Activated CD8-positive, alpha-beta T cell treated with anti-CD3 and anti-CD28 coated beads, Interleukin-2, amount 10 ng/mL, durations not matched to agents 7 days and 5 days (primary cell): ENCODE results near the gene FGFRL1. TPM values are rescaled to one million over a fixed set of nuclear protein-coding genes. Genes with fewer than 3 reads are reported as not detected.

Experiments used
- ATAC-seq: fragments of 150-1000 bp; cut with Tn5 transposase; one replicate; pipeline ENCODE4 v1.10.0; 2021; ENCODE audit warnings: moderate library complexity
- CTCF ChIA-PET: fragments of 350-600 bp; sonication (Branson Sonifier 250); formaldehyde crosslinking; loops from one replicate; lab custom pipeline; 2021; ENCODE audit warnings: antibody characterized with exemption; lab: Charles Lee
- POLR2A ChIA-PET: fragments of 350-600 bp; sonication (Branson Sonifier 250); formaldehyde crosslinking; loops from one replicate; lab custom pipeline; 2021; ENCODE audit warnings: antibody characterized with exemption; lab: Charles Lee
- DNase-seq: peaks from one replicate; pipeline ENCODE4 v3.0.0-alpha.2; 2020
- H3K27ac Mint-ChIP-seq: one replicate; pipeline ENCODE4 v1.8.0; 2021; ENCODE audit warnings: mild to moderate bottlenecking, mixed read lengths
- H3K27me3 Mint-ChIP-seq: one replicate; pipeline ENCODE4 v1.8.0; 2021; ENCODE audit warnings: low read depth, mixed read lengths
- H3K36me3 Mint-ChIP-seq: one replicate; pipeline ENCODE4 v1.8.0; 2021; ENCODE audit warnings: low read depth, mixed read lengths
- H3K4me1 Mint-ChIP-seq: one replicate; pipeline ENCODE4 v1.8.0; 2021; ENCODE audit warnings: low read depth, mixed read lengths
- H3K4me3 Mint-ChIP-seq: one replicate; pipeline ENCODE4 v1.8.0; 2021; ENCODE audit warnings: mild to moderate bottlenecking, mixed read lengths
- H3K9me3 Mint-ChIP-seq: one replicate; pipeline ENCODE4 v1.8.0; 2022; ENCODE audit warnings: mixed read lengths; ENCODE audit not compliant: insufficient read depth
- total RNA-seq, 2 experiments: library from RNA; stranded (reverse); gene quantifications; one replicate each; pipeline ENCODE4 v1.2.3, GENCODE V29; 2021

FGFRL1 gene
- total RNA-seq, 2 experiments from 2014 or later: 8.1 to 10.1 TPM

DNA sequence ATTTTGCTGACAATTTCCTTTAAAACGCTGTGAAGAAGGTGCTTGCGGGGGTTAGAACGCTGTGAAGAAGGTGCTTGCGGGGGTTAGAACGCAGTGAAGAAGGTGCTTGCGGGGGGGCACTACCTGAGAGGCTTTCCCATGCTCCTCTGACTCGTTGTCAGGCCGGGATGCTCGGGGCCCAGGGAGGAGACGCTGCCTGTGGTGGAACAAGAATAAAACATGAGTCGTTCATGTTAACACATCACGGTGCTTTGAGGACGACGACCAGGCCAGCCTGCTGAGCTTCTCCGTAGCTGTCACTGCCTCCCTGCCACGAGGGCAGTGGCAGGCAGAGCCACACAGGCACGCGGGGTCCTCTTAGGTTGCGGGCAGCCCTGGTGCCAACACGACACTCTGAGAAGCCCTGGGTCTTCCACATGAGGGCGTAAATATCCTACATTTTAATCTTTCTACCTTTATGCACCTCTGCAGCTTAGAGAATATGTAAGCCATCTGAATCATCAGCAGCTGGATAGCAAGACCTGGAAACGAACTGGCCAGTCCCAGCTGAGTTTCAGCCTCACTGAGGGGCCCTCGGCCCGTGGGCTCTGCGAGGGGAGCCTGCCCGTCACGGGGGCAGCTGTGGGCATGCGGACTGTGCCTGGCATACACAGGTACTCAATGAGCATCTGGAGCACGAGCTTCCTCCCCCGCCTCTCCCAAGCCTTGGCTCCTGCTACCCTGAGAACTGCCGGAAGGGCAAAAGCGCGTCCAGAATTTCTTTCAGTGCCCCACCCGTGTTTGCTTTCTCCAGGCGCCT lies 47.0 kb downstream of the FGFRL1 start:
- Mint-ChIP-seq H3K36me3 (no peaks in the 10 kb centered on the region), H3K27me3 (peaks cover 11% of the 10 kb centered on the region), H3K27ac (no peak overlapping the region), H3K4me1 (peaks cover 15% of the 10 kb centered on the region), H3K9me3 (no peaks in the 10 kb centered on the region), H3K4me3 (no peak overlapping the region)
- ChIA-PET CTCF (no interaction called here), POLR2A (no interaction called here)
- DNase-seq (no peak), ATAC-seq (no peak)

GRCh38 chr4:1058997-1059665 lies 47.7 kb downstream of the FGFRL1 start:
- H3K9me3 Mint-ChIP-seq: no peaks in the 10 kb centered on the region

GRCh38 chr4:1060121-1060520 lies 48.7 kb downstream of the FGFRL1 start:
- Mint-ChIP-seq H3K27me3 (peaks cover 14% of the 10 kb centered on the region), H3K4me1 (peaks cover 15% of the 10 kb centered on the region), H3K9me3 (no peaks in the 10 kb centered on the region), H3K27ac (no peak overlapping the region), H3K36me3 (no peaks in the 10 kb centered on the region), H3K4me3 (no peak overlapping the region)
- ChIA-PET POLR2A (no interaction called here), CTCF (no interaction called here)
- DNase-seq: no peak
- no peak for ATAC-seq

More at GRCh38 chr4:1058997-1059665, 47.7 kb downstream of the FGFRL1 start:
- no peak overlapping the region for H3K27ac Mint-ChIP-seq
- H3K4me1 Mint-ChIP-seq: peaks cover 15% of the 10 kb centered on the region
- CTCF ChIA-PET: no interaction called here
- POLR2A ChIA-PET: no interaction called here
- no peak for DNase-seq
- H3K27me3 Mint-ChIP-seq: peaks cover 11% of the 10 kb centered on the region
- no peaks in the 10 kb centered on the region for H3K36me3 Mint-ChIP-seq
- ATAC-seq: no peak
- H3K4me3 Mint-ChIP-seq: no peak overlapping the region

DNA sequence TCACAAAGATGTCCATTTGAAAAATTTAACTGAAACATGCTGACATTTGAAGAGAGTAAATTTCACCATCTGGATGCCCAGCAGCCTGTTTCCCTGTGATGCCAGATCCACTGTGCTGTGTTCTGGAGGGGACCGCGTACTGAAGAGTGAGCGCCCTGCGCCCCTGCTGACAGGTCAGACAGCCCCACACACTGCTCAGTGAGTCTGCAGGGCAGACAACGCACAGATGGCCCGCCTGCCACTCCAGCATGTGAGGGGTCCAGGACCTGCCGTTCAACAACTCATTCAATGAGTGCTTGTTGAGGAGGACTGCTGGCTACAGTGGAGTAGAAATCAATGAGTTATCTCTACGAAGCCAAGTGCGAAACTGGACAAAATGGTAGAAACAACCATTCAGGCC lies 49.2 kb downstream of the FGFRL1 start:
- DNase-seq (no peak), ATAC-seq (no peak)
- Mint-ChIP-seq H3K27ac (no peak overlapping the region), H3K4me1 (peaks cover 11% of the 10 kb centered on the region), H3K27me3 (peaks cover 14% of the 10 kb centered on the region), H3K4me3 (no peak overlapping the region), H3K9me3 (no peaks in the 10 kb centered on the region), H3K36me3 (no peaks in the 10 kb centered on the region)
- CTCF ChIA-PET: no interaction called here
- POLR2A ChIA-PET: no interaction called here

GRCh38 chr4:1061056-1061700 lies 49.8 kb downstream of the FGFRL1 start:
- ATAC-seq (no peak), DNase-seq (no peak)
- POLR2A ChIA-PET: no interaction called here
- H3K27ac Mint-ChIP-seq: no peak overlapping the region
- H3K27me3 Mint-ChIP-seq: peaks cover 14% of the 10 kb centered on the region
- no peaks in the 10 kb centered on the region for H3K36me3 Mint-ChIP-seq
- H3K4me3 Mint-ChIP-seq: no peak overlapping the region
- no peaks in the 10 kb centered on the region for H3K9me3 Mint-ChIP-seq
- CTCF ChIA-PET: no interaction called here
- H3K4me1 Mint-ChIP-seq: peaks cover 6% of the 10 kb centered on the region

DNA sequence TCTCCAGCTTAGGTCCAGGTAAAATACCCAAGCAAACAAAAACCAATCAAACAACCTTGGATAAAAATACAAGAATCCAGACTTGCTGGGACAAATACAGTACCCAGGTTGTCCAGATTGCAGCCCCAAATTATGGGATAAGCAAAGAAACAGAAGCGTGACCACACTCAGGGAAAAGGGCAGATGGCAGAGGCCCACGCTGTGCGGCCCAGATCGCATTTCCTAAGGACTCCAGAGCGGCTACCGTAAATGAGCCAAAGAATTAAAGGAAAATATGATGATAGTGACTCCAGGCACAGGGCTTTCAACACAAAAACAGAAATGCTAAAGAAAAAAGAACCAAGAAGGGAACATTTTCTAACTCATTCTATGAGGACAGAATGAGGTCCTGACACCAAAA lies 50.3 kb downstream of the FGFRL1 start:
- DNase-seq: no peak
- no peaks in the 10 kb centered on the region for H3K36me3 Mint-ChIP-seq
- ChIA-PET POLR2A (no interaction called here), CTCF (no interaction called here)
- H3K27ac Mint-ChIP-seq: no peak overlapping the region
- peaks cover 14% of the 10 kb centered on the region for H3K27me3 Mint-ChIP-seq
- ATAC-seq: no peak
- H3K4me1 Mint-ChIP-seq: peaks cover 3% of the 10 kb centered on the region
- no peaks in the 10 kb centered on the region for H3K9me3 Mint-ChIP-seq
- H3K4me3 Mint-ChIP-seq: no peak overlapping the region

DNA sequence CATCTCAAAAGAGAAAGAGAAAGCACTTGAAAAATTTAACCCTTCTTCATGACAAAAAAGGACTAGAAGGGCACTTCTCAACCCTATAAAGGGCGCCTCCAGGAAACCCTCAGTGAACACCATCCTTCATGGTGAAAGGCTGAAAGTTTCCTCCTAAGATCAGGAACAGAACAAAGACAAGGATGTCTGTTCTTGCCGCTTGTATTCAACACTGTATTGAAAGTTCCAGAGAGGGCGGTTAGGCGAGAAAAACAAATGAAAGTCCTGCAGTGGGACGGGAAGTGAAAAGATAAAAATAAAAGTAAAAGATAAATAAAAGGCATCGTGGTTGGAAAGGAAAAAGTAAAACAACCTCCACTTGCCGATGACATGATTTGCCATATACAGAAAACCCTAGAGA lies 51.0 kb downstream of the FGFRL1 start:
- Mint-ChIP-seq H3K36me3 (no peaks in the 10 kb centered on the region), H3K9me3 (no peaks in the 10 kb centered on the region), H3K4me3 (no peak overlapping the region), H3K27me3 (peaks cover 17% of the 10 kb centered on the region), H3K27ac (no peak overlapping the region), H3K4me1 (peaks cover 3% of the 10 kb centered on the region)
- ChIA-PET CTCF (interaction anchor here (1.0 kb wide), 2 partner anchors 11 to 13 kb away, joined by 3 read pairs; no protein-coding TSS in a partner anchor), POLR2A (no interaction called here)
- DNase-seq (no peak), ATAC-seq (no peak)

GRCh38 chr4:1065732-1066131 lies 54.3 kb downstream of the FGFRL1 start:
- Mint-ChIP-seq H3K36me3 (no peaks in the 10 kb centered on the region), H3K9me3 (no peaks in the 10 kb centered on the region), H3K27ac (no peak overlapping the region), H3K27me3 (peaks cover 30% of the 10 kb centered on the region), H3K4me1 (peaks cover 3% of the 10 kb centered on the region), H3K4me3 (no peak overlapping the region)
- ATAC-seq (no peak), DNase-seq (no peak)
- ChIA-PET POLR2A (no interaction called here), CTCF (no interaction called here)

DNA sequence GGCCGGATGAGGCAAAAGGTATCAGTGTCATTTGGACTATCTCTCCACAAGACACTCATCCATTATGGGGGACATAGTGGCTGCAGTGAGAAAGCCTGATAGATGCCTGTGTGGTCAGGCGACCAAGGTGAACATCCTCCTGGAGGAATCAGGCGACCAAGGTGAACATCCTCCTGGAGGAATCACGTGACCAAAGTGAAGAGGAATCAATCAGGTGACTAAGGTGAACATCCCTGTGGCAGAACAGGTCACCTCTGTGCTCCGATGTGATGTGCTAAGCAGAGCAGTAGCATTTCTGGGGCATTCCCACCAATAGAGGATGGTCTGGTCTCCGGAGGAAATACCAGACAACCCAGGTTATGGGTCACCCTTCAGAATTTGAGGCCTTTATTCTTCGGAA lies 58.0 kb downstream of the FGFRL1 start:
- ATAC-seq: no peak
- Mint-ChIP-seq H3K27me3 (peaks cover 33% of the 10 kb centered on the region), H3K4me3 (no peak overlapping the region), H3K27ac (no peak overlapping the region), H3K9me3 (no peaks in the 10 kb centered on the region), H3K36me3 (no peaks in the 10 kb centered on the region), H3K4me1 (peaks cover 8% of the 10 kb centered on the region)
- ChIA-PET POLR2A (no interaction called here), CTCF (no interaction called here)
- DNase-seq: no peak

DNA sequence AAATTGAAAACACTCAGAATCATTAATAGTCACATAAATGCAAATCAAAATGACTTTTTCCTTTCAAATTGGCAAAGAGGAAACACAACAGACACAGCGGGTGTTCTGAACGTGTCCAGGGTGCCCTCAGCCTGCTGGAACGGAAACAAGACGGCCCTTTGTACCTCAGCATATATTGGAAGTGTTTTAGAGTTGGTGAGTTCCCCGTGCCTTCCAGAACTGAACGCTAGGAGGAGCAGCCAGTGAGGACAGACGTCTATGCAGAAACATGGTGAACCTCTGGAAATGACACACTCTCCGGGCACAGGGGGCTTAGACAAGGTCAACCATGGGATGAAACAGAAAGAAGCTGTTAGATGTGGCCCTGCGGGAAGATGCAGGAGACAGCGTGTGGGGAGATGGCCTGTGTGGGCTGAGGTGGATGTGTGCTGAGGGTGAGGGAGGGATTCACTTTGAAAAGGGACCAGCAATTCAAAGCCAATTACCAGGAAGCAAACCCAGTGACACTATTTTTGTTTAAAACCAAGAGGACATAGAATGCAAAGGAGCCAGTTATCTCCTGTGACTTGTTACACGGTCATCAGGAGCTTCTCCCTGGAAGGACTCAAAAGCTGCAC lies 61.5 kb downstream of the FGFRL1 start:
- CTCF ChIA-PET: interaction anchor here (0.8 to 1.2 kb wide), 4 partner anchors 10 to 195 kb away, joined by 3 to 7 read pairs (median 4); no protein-coding TSS in a partner anchor

GRCh38 chr4:1074077-1074476 lies 62.7 kb downstream of the FGFRL1 start:
- ATAC-seq (no peak), DNase-seq (no peak)
- peak overlapping the region; percentile 6 for H3K27ac Mint-ChIP-seq
- H3K4me1 Mint-ChIP-seq: peaks cover 8% of the 10 kb centered on the region
- H3K36me3 Mint-ChIP-seq: no peaks in the 10 kb centered on the region
- no peak overlapping the region for H3K4me3 Mint-ChIP-seq
- peaks cover 30% of the 10 kb centered on the region for H3K27me3 Mint-ChIP-seq
- ChIA-PET POLR2A (no interaction called here), CTCF (interaction anchor here (1.1 to 1.2 kb wide), 2 partner anchors 18 kb away, joined by 4 to 6 read pairs; no protein-coding TSS in a partner anchor)
- H3K9me3 Mint-ChIP-seq: no peaks in the 10 kb centered on the region

More for the DNA sequence above, 61.5 kb downstream of the FGFRL1 start:
- ATAC-seq (peak; percentile 96), DNase-seq (peak; percentile 71)
- POLR2A ChIA-PET: no interaction called here
- H3K27me3 Mint-ChIP-seq: peaks cover 35% of the 10 kb centered on the region
- H3K4me1 Mint-ChIP-seq: peaks cover 8% of the 10 kb centered on the region
- no peak overlapping the region for H3K27ac Mint-ChIP-seq
- no peak overlapping the region for H3K4me3 Mint-ChIP-seq
- H3K36me3 Mint-ChIP-seq: no peaks in the 10 kb centered on the region
- no peaks in the 10 kb centered on the region for H3K9me3 Mint-ChIP-seq
